IMR-90 (cell line): Measurements from ENCODE around the gene TMPRSS13. TPM values are rescaled to one million over a fixed set of nuclear protein-coding genes. Genes with fewer than 3 reads are reported as not detected.

Experiments
- ATAC-seq: fragments of 200-7000 bp; cut with Tn5 transposase; 2 replicates; pipeline ENCODE4 v1.9.1; 2020; ENCODE audit warnings: low read depth, mild to moderate bottlenecking, moderate library complexity
- BruUV-seq: library from RNA; stranded (reverse); fragments of 400-500 nt; replicated peaks from 2 replicates; lab custom pipeline; 2021; lab: Mats Ljungman, UMichigan
- CTCF ChIA-PET: fragments of 300-600 bp; formaldehyde crosslinking; extraction: SDS; loops from one replicate; lab custom pipeline; 2021; ENCODE audit warnings: antibody characterized with exemption; lab: Yijun Ruan, JAX
- POLR2A ChIA-PET: fragments of 300-600 bp; sonication (Branson Sonifier 250); formaldehyde crosslinking; loops from one replicate; lab custom pipeline; 2022; ENCODE audit warnings: antibody characterized with exemption; ENCODE audit not compliant: unreplicated experiment; lab: Charles Lee
- DNase-seq: peaks from one replicate; pipeline ENCODE4 v3.0.0; 2013
- H2AFZ ChIP-seq: replicated peaks from 2 replicates; pipeline ENCODE3; 2013; ENCODE audit warnings: low read length, mild to moderate bottlenecking; ENCODE audit not compliant: poor library complexity
- H2AK5ac ChIP-seq: 2 replicates; pipeline ENCODE4 v1.6.1; 2013; ENCODE audit warnings: low read depth, low read length, inconsistent platforms
- H2AK9ac ChIP-seq: replicated peaks from 2 replicates; pipeline ENCODE3; 2013; ENCODE audit warnings: mild to moderate bottlenecking, low read depth, low read length, moderate library complexity; ENCODE audit not compliant: poor library complexity
- H2BK120ac ChIP-seq: 2 replicates; pipeline ENCODE4 v1.6.1; 2013; ENCODE audit warnings: low read depth, low read length, inconsistent platforms
- H2BK15ac ChIP-seq: 3 replicates; pipeline ENCODE4 v1.6.1; 2013; ENCODE audit warnings: low read depth, low read length, inconsistent platforms
- H2BK20ac ChIP-seq: 2 replicates; pipeline ENCODE4 v1.6.1; 2013; ENCODE audit warnings: low read depth, mild to moderate bottlenecking, inconsistent platforms, low read length, moderate library complexity
- H2BK5ac ChIP-seq: 2 replicates; pipeline ENCODE4 v1.6.1; 2013; ENCODE audit warnings: mild to moderate bottlenecking, low read depth, low read length, inconsistent platforms; ENCODE audit not compliant: poor library complexity, severe bottlenecking
- H3K14ac ChIP-seq: replicated peaks from 2 replicates; pipeline ENCODE4 v1.6.1; 2013; ENCODE audit warnings: low read depth, low read length, inconsistent platforms
- H3K18ac ChIP-seq: 2 replicates; pipeline ENCODE4 v1.6.1; 2013; ENCODE audit warnings: low read depth, low read length, control low read depth
- H3K23ac ChIP-seq: 2 replicates; pipeline ENCODE4 v1.6.1; 2013; ENCODE audit warnings: low read depth, low read length, inconsistent platforms
- H3K27ac ChIP-seq: 2 replicates; pipeline ENCODE4 v1.5.1; 2013; ENCODE audit warnings: mild to moderate bottlenecking, control low read depth, low read length; ENCODE audit not compliant: insufficient read depth
- H3K27me3 ChIP-seq: 2 replicates; pipeline ENCODE4 v1.6.1; 2013; ENCODE audit warnings: low read length; ENCODE audit not compliant: control insufficient read depth, insufficient read depth
- H3K36me3 ChIP-seq: 2 replicates; pipeline ENCODE4 v1.6.1; 2013; ENCODE audit warnings: low read length, mixed read lengths; ENCODE audit not compliant: control insufficient read depth, insufficient read depth
- H3K4ac ChIP-seq: 2 replicates; pipeline ENCODE4 v1.6.1; 2013; ENCODE audit warnings: low read depth, low read length, inconsistent platforms
- H3K4me1 ChIP-seq: 2 replicates; pipeline ENCODE4 v1.6.1; 2013; ENCODE audit warnings: low read length, mixed read lengths; ENCODE audit not compliant: control insufficient read depth, insufficient read depth
- H3K4me2 ChIP-seq: 2 replicates; pipeline ENCODE4 v1.6.1; 2013; ENCODE audit warnings: low read depth, mild to moderate bottlenecking, control low read depth, low read length, moderate library complexity
- H3K4me3 ChIP-seq: 2 replicates; pipeline ENCODE4 v1.5.1; 2013; ENCODE audit warnings: low read depth, mild to moderate bottlenecking, control low read depth, low read length, moderate library complexity; ENCODE audit not compliant: insufficient read depth
- H3K56ac ChIP-seq: 2 replicates; pipeline ENCODE4 v1.6.1; 2013; ENCODE audit warnings: low read length, inconsistent platforms; ENCODE audit not compliant: insufficient read depth; ENCODE audit errors: extremely low read depth
- H3K79me1 ChIP-seq, 2 experiments: 2 replicates each; pipeline ENCODE4 v1.6.1; 2013; ENCODE audit warnings: low read length in 2 of 2, inconsistent platforms in 1 of 2, low read depth in 1 of 2
- H3K9ac ChIP-seq: 2 replicates; pipeline ENCODE4 v1.6.1; 2013; ENCODE audit warnings: low read depth, low read length, control low read depth
- H3K9me1 ChIP-seq: 2 replicates; pipeline ENCODE4 v1.6.1; 2013; ENCODE audit warnings: low read length, inconsistent platforms; ENCODE audit not compliant: insufficient read depth
- H3K9me3 ChIP-seq: 2 replicates; pipeline ENCODE4 v1.6.1; 2013; ENCODE audit warnings: low read length; ENCODE audit not compliant: control insufficient read depth, insufficient read depth
- H4K20me1 ChIP-seq: 2 replicates; pipeline ENCODE4 v1.6.1; 2013; ENCODE audit warnings: low read length, inconsistent platforms; ENCODE audit not compliant: insufficient read depth
- H4K5ac ChIP-seq: 2 replicates; pipeline ENCODE4 v1.6.1; 2013; ENCODE audit warnings: mild to moderate bottlenecking, low read depth, low read length, control low read depth
- H4K8ac ChIP-seq, 2 experiments: 2 replicates each; pipeline ENCODE4 v1.6.1; 2013; ENCODE audit warnings: low read depth in 2 of 2, low read length in 2 of 2, control low read depth in 1 of 2, inconsistent platforms in 1 of 2
- H4K91ac ChIP-seq: 2 replicates; pipeline ENCODE4 v1.6.1; 2013; ENCODE audit warnings: low read depth, low read length, inconsistent platforms; ENCODE audit not compliant: insufficient read depth
- BHLHE40 ChIP-seq: fragments of 150-350 bp; IDR thresholded peaks from 2 replicates; pipeline ENCODE4 v1.6.1; 2016; ENCODE audit warnings: mild to moderate bottlenecking, low read depth, low read length
- CEBPB ChIP-seq: IDR thresholded peaks from 2 replicates; pipeline ENCODE4 v1.6.1; 2012; ENCODE audit warnings: low read depth, low read length, improper control_type of control experiment
- CTCF ChIP-seq: conservative IDR thresholded peaks from 2 replicates; pipeline ENCODE4 v1.5.1; 2012; ENCODE audit warnings: mild to moderate bottlenecking, low read depth, low read length, improper control_type of control experiment
- ELK1 ChIP-seq: fragments of 150-350 bp; IDR thresholded peaks from 2 replicates; pipeline ENCODE4 v1.6.1; 2016; ENCODE audit warnings: low read depth, mild to moderate bottlenecking, low read length, moderate library complexity, borderline replicate concordance
- FOS ChIP-seq: fragments of 150-350 bp; IDR thresholded peaks from 2 replicates; pipeline ENCODE4 v1.6.1; 2016; ENCODE audit warnings: low read depth, low read length
- MAFK ChIP-seq: IDR thresholded peaks from 2 replicates; pipeline ENCODE4 v1.6.1; 2012; ENCODE audit warnings: low read depth, low read length, improper control_type of control experiment
- MAZ ChIP-seq: IDR thresholded peaks from 2 replicates; pipeline ENCODE4 v1.6.1; 2012; ENCODE audit warnings: low read depth, mild to moderate bottlenecking, low read length, improper control_type of control experiment, moderate library complexity, borderline replicate concordance
- MXI1 ChIP-seq: IDR thresholded peaks from 2 replicates; pipeline ENCODE4 v1.6.1; 2012; ENCODE audit warnings: low read depth, mild to moderate bottlenecking, low read length, moderate library complexity, borderline replicate concordance
- NFE2L2 ChIP-seq: fragments of 150-350 bp; IDR thresholded peaks from 2 replicates; pipeline ENCODE4 v1.6.1; 2016; ENCODE audit warnings: low read depth, mild to moderate bottlenecking, low read length
- POLR2A ChIP-seq: IDR thresholded peaks from 2 replicates; pipeline ENCODE4 v1.6.1; 2012; ENCODE audit warnings: mild to moderate bottlenecking, low read depth, low read length
- RAD21 ChIP-seq: IDR thresholded peaks from 2 replicates; pipeline ENCODE4 v1.6.1; 2012; ENCODE audit warnings: low read length, improper control_type of control experiment
- RCOR1 ChIP-seq: IDR thresholded peaks from 2 replicates; pipeline ENCODE4 v1.6.1; 2012; ENCODE audit warnings: mild to moderate bottlenecking, low read length, improper control_type of control experiment; ENCODE audit not compliant: insufficient replicate concordance
- RFX5 ChIP-seq: IDR thresholded peaks from 2 replicates; pipeline ENCODE4 v1.8.0; 2012; ENCODE audit warnings: low read depth, mild to moderate bottlenecking, low read length, moderate library complexity
- SMC3 ChIP-seq: fragments of 150-350 bp; IDR thresholded peaks from 2 replicates; pipeline ENCODE4 v1.6.1; 2016; ENCODE audit warnings: low read depth, mild to moderate bottlenecking, antibody characterized with exemption, low read length, moderate library complexity
- USF2 ChIP-seq: fragments of 150-350 bp; IDR thresholded peaks from 2 replicates; pipeline ENCODE4 v1.6.1; 2017; ENCODE audit warnings: mild to moderate bottlenecking, antibody characterized with exemption, low read length, low read depth
- WGBS, 2 experiments: methylation state at CpG; one replicate each; pipeline versions ENCODE4 v1.1.5 to v1.1.7; 2013; ENCODE audit warnings: missing lambda C conversion rate in 2 of 2; ENCODE audit not compliant: insufficient read length in 1 of 2; ENCODE audit errors: extremely low coverage in 2 of 2; 5-methylcytosine and 5-hydroxymethylcytosine counted together
- dilution Hi-C: fragments of 300-500 bp; cut with HindIII; formaldehyde crosslinking; loops from one replicate; pipeline ENCODE4 v1.14.3; 2018; ENCODE audit warnings: low sequenced_read_pairs; ENCODE audit not compliant: unreplicated experiment
- in situ Hi-C: fragments of 300-500 bp; cut with MboI; formaldehyde crosslinking; loops from 3 replicates; pipeline ENCODE4 v1.14.3; 2019; ENCODE audit warnings: low sequenced_read_pairs, inconsistent platforms, mixed read lengths
- intact Hi-C: fragments of 100-400 bp; cut with micrococcal nuclease; formaldehyde crosslinking; loops from 2 replicates; pipeline ENCODE4 v1.10.0; 2022
- polyA plus RNA-seq, 3 experiments: library from polyadenylated mRNA; depleted of rRNA; stranded (reverse); fragments of >200 nt; gene quantifications; 2 replicates each; pipeline ENCODE4 v1.2.3, GENCODE V29; 2012; ENCODE audit warnings: low replicate concordance in 1 of 3
- total RNA-seq: library from RNA; depleted of rRNA; stranded (reverse); fragments of >200 nt; gene quantifications from 2 replicates; pipeline ENCODE4 v1.2.3, GENCODE V29; 2012

Gene TMPRSS13
- total and polyA plus RNA-seq, 2 of the 4 experiments (the other 2 are of a cell fraction): not detected

- Histone ChIP-seq H4K91ac (no peak overlapping the region), H4K20me1 (no peaks in the 10 kb centered on the region), H3K9me1 (no peaks in the 10 kb centered on the region), H2BK15ac (no peak overlapping the region), H3K27me3 (no peaks in the 10 kb centered on the region; the same call in 1 of the 2 replicates), H3K4me2 (no peak overlapping the region), H2BK120ac (no peak overlapping the region), H2AK9ac (no peak overlapping the region), H2BK5ac (no peak overlapping the region), H3K79me1 (no peaks in the 10 kb centered on the region), H3K4me3 (no peak overlapping the region), H4K5ac (no peak overlapping the region), H3K27ac (no peak overlapping the region), H3K14ac (no peak overlapping the region), H3K4me1 (no peaks in the 10 kb centered on the region), H3K56ac (no peak overlapping the region), H3K9ac (no peak overlapping the region), H3K23ac (no peak overlapping the region), H2AK5ac (no peak overlapping the region), H3K4ac (no peak overlapping the region), H4K8ac (no peak overlapping the region), H3K9me3 (no peaks in the 10 kb centered on the region), H3K36me3 (no peaks in the 10 kb centered on the region), H2BK20ac (no peak overlapping the region), H2AFZ (no peak overlapping the region), H3K18ac (no peak overlapping the region)
- ChIA-PET CTCF (no interaction called here), POLR2A (no interaction called here)
- intact Hi-C loops: no loop called here
- no peak for DNase-seq
- TF ChIP-seq CEBPB (no peak), RCOR1 (no peak), MAZ (no peak), RFX5 (no peak), SMC3 (no peak), CTCF (no peak), ELK1 (no peak), NFE2L2 (no peak), RAD21 (no peak), USF2 (no peak), FOS (no peak), POLR2A (no peak), BHLHE40 (no peak), MXI1 (no peak), MAFK (no peak)
- dilution Hi-C loops: no loop called here
- ATAC-seq: no peak
- in situ Hi-C loops: no loop called here
- no TSS peak for BruUV-seq
- WGBS, 2 experiments: 0% methylated on average over 1 of the region's 5 CpGs; no CpG with 5 or more reads in 1 of the 2 experiments
Measured at GRCh38 chr11:117977029-117977428, 47.8 kb upstream of the TMPRSS13 start.
